ENCODE measurements around the gene TMPRSS4. TPM values are rescaled to one million over a fixed set of nuclear protein-coding genes. Genes with fewer than 3 reads are reported as not detected.
"Not testable (repeated sequence)": the region's sequence is repeated elsewhere in the genome, so short reads cannot be mapped to it uniquely, and the experiment has no call there.

TMPRSS4 gene
- total RNA-seq, 1 donor from 2014 or later: 12.1 TPM

GRCh38 chr11:118060869-118061268 lies 16.0 kb upstream of the TMPRSS4 start:
- DNase-seq (ENCODE audit: low spot score, unreplicated experiment): no peak
- no peak for TF ChIP-seq CTCF (IDR thresholded peaks at IDR 0.05; ENCODE audit: unreplicated experiment)
- Mint-ChIP-seq H3K27me3 (peaks cover 20% of the 10 kb centered on the region), H3K4me1 (ENCODE audit: low read depth) (peaks cover 4% of the 10 kb centered on the region), H3K9me3 (ENCODE audit: low read depth) (no peaks in the 10 kb centered on the region), H3K36me3 (ENCODE audit: insufficient read depth) (no peaks in the 10 kb centered on the region), H3K4me3 (ENCODE audit: low read depth) (no peak overlapping the region), H3K27ac (no peak overlapping the region)

- Mint-ChIP-seq H3K9me3 (ENCODE audit: low read depth) (no peaks in the 10 kb centered on the region), H3K27ac (no peak overlapping the region), H3K36me3 (ENCODE audit: insufficient read depth) (no peaks in the 10 kb centered on the region), H3K4me3 (ENCODE audit: low read depth) (no peak overlapping the region), H3K4me1 (ENCODE audit: low read depth) (peaks cover 4% of the 10 kb centered on the region), H3K27me3 (peaks cover 18% of the 10 kb centered on the region)
- no peak for TF ChIP-seq CTCF (IDR thresholded peaks at IDR 0.05; ENCODE audit: unreplicated experiment)
- no peak for DNase-seq (ENCODE audit: low spot score, unreplicated experiment)
Observed at GRCh38 chr11:118061586-118062125, 15.2 kb upstream of the TMPRSS4 start.

GRCh38 chr11:118062181-118062580 lies 14.7 kb upstream of the TMPRSS4 start:
- H3K27me3 Mint-ChIP-seq: peaks cover 13% of the 10 kb centered on the region
- DNase-seq (ENCODE audit: low spot score, unreplicated experiment); H3K4me1 Mint-ChIP-seq (ENCODE audit: low read depth); H3K27ac Mint-ChIP-seq; H3K9me3 Mint-ChIP-seq (ENCODE audit: low read depth); H3K4me3 Mint-ChIP-seq (ENCODE audit: low read depth); H3K36me3 Mint-ChIP-seq (ENCODE audit: insufficient read depth): not testable (repeated sequence)

- H3K27ac Mint-ChIP-seq; DNase-seq (ENCODE audit: low spot score, unreplicated experiment): not testable (repeated sequence)
Observed at GRCh38 chr11:118062631-118063030, 14.2 kb upstream of the TMPRSS4 start.

GRCh38 chr11:118064956-118065355 lies 11.9 kb upstream of the TMPRSS4 start:
- no peak for TF ChIP-seq CTCF (IDR thresholded peaks at IDR 0.05; ENCODE audit: unreplicated experiment)
- H3K27me3 Mint-ChIP-seq: peaks cover 12% of the 10 kb centered on the region
- no peaks in the 10 kb centered on the region for H3K9me3 Mint-ChIP-seq (ENCODE audit: low read depth)
- no peaks in the 10 kb centered on the region for H3K36me3 Mint-ChIP-seq (ENCODE audit: insufficient read depth)
- H3K27ac Mint-ChIP-seq: no peak overlapping the region
- no peaks in the 10 kb centered on the region for H3K4me1 Mint-ChIP-seq (ENCODE audit: low read depth)
- DNase-seq (ENCODE audit: low spot score, unreplicated experiment): no peak
- no peak overlapping the region for H3K4me3 Mint-ChIP-seq (ENCODE audit: low read depth)

More at GRCh38 chr11:118062631-118063030, 14.2 kb upstream of the TMPRSS4 start:
- H3K27me3 Mint-ChIP-seq; H3K4me3 Mint-ChIP-seq (ENCODE audit: low read depth); H3K36me3 Mint-ChIP-seq (ENCODE audit: insufficient read depth); H3K9me3 Mint-ChIP-seq (ENCODE audit: low read depth); H3K4me1 Mint-ChIP-seq (ENCODE audit: low read depth): not testable (repeated sequence)

GRCh38 chr11:118065384-118065783 lies 11.5 kb upstream of the TMPRSS4 start:
- no peak for DNase-seq (ENCODE audit: low spot score, unreplicated experiment)
- no peaks in the 10 kb centered on the region for H3K36me3 Mint-ChIP-seq (ENCODE audit: insufficient read depth)
- H3K27me3 Mint-ChIP-seq: peaks cover 12% of the 10 kb centered on the region
- no peak for TF ChIP-seq CTCF (IDR thresholded peaks at IDR 0.05; ENCODE audit: unreplicated experiment)
- H3K27ac Mint-ChIP-seq: no peak overlapping the region
- H3K4me3 Mint-ChIP-seq (ENCODE audit: low read depth): no peak overlapping the region
- H3K4me1 Mint-ChIP-seq (ENCODE audit: low read depth): no peaks in the 10 kb centered on the region
- no peaks in the 10 kb centered on the region for H3K9me3 Mint-ChIP-seq (ENCODE audit: low read depth)

Measured in progenitor cell of endocrine pancreas (in vitro differentiated cells).